Loucy (cell line): Measurements from ENCODE around the gene NADSYN1.

Source experiments
- H2AFZ ChIP-seq: fragments of 200-600 bp; sonication (generic); 2 replicates; pipeline ENCODE4 v1.6.0; 2016; ENCODE audit warnings: antibody characterized with exemption, mild to moderate bottlenecking, low read length, moderate library complexity
- H3F3A ChIP-seq: fragments of 200-600 bp; 2 replicates; pipeline ENCODE4 v1.6.0; 2016; ENCODE audit warnings: antibody characterized with exemption, low read depth, mild to moderate bottlenecking
- H3K27me3 ChIP-seq: fragments of 200-600 bp; sonication (generic); 2 replicates; pipeline ENCODE4 v1.6.1; 2014; ENCODE audit warnings: low read length, mild to moderate bottlenecking; ENCODE audit not compliant: insufficient read depth, poor library complexity, severe bottlenecking
- H3K36me3 ChIP-seq: fragments of 200-600 bp; sonication (generic); 2 replicates; pipeline ENCODE4 v1.6.1; 2016; ENCODE audit warnings: low read length; ENCODE audit not compliant: insufficient read depth
- H3K4me1 ChIP-seq: fragments of 200-600 bp; sonication (generic); 2 replicates; pipeline ENCODE4 v1.5.1; 2014; ENCODE audit warnings: low read length, mild to moderate bottlenecking; ENCODE audit not compliant: insufficient read depth, poor library complexity, severe bottlenecking
- H3K4me2 ChIP-seq: fragments of 200-600 bp; sonication (generic); 2 replicates; pipeline ENCODE4 v1.6.0; 2014; ENCODE audit warnings: antibody characterized with exemption, low read length, low read depth, mild to moderate bottlenecking; ENCODE audit not compliant: poor library complexity, severe bottlenecking
- H3K4me3 ChIP-seq: fragments of 200-600 bp; sonication (generic); 2 replicates; pipeline ENCODE4 v1.5.1; 2014; ENCODE audit warnings: low read length, mild to moderate bottlenecking, mixed read lengths; ENCODE audit not compliant: poor library complexity, severe bottlenecking
- H3K79me2 ChIP-seq: fragments of 200-600 bp; sonication (generic); 2 replicates; pipeline ENCODE4 v1.6.1; 2014; ENCODE audit warnings: low read length; ENCODE audit not compliant: insufficient read depth
- H3K9ac ChIP-seq: fragments of 200-600 bp; sonication (generic); 2 replicates; pipeline ENCODE4 v1.6.0; 2014; ENCODE audit warnings: mild to moderate bottlenecking, low read depth, low read length, moderate library complexity; ENCODE audit not compliant: poor library complexity, severe bottlenecking
- H3K9me2 ChIP-seq: fragments of 200-600 bp; sonication (generic); replicated peaks from 2 replicates; pipeline ENCODE4 v1.6.1; 2016; ENCODE audit warnings: low read depth, low read length, mixed read lengths
- H3K9me3 ChIP-seq: fragments of 200-600 bp; sonication (generic); 2 replicates; pipeline ENCODE4 v1.6.1; 2014; ENCODE audit warnings: mild to moderate bottlenecking, antibody characterized with exemption, low read length, low read depth; ENCODE audit not compliant: insufficient read depth
- H4K20me1 ChIP-seq: fragments of 200-600 bp; sonication (generic); 2 replicates; pipeline ENCODE4 v1.6.0; 2014; ENCODE audit warnings: antibody characterized with exemption, low read length, mild to moderate bottlenecking; ENCODE audit not compliant: insufficient read depth, poor library complexity, severe bottlenecking
- CTCF ChIP-seq: fragments of 200-600 bp; sonication (generic); conservative IDR thresholded peaks from 2 replicates; pipeline ENCODE4 v1.5.1; 2014; ENCODE audit warnings: mild to moderate bottlenecking, antibody characterized with exemption, low read length
- EZH2phosphoT487 ChIP-seq: fragments of 200-600 bp; IDR thresholded peaks from 2 replicates; pipeline ENCODE4 v1.6.1; 2018; ENCODE audit warnings: antibody characterized with exemption, mild to moderate bottlenecking, moderate library complexity, borderline replicate concordance

NADSYN1 gene

DNA sequence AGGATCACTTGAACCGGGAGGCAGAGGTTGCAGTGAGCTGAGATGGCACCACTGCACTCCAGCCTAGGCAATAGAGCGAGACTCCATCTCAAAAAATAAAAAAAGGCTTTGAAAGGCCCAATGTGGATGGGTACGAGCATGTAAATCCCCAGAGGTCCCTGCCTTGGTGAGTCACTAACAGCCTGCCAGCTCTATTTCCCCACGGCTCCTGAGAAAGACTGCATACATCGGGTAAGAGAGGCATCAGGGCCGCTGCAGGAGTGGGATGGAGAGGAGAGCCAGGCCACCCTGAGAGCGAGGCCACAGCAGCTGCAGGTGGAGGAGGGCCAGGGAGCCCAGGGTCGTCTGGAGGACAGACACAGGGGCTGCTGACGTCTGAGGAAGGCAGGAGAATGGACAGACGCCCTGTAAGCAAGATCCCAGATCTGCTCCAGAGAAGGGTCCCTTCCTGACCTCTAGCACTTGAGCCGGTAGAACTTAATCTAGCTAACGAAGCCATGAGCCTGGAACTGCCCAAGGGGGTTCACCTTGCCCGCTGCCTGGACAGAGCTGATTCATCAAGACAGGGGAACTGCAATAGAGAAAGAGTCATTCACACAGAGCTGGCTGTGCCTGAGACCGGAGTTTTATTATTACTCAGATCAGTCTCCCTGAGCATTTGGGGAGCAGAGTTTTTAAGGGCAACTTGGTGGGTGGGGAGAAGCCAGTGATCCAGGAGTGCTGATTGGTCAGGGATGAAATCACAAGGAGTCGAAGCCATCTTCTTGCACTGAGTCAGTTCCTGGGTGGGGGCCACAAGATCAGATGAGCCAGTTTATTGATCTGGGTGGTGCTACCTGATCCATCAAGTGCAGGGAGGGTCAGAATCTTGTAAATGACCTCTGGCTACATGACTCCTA is 90.1 kb downstream of the NADSYN1 start:
- Histone ChIP-seq H3K4me2 (no peak overlapping the region), H3K9me2 (no peaks in the 10 kb centered on the region), H2AFZ (no peak overlapping the region), H3K27me3 (no peaks in the 10 kb centered on the region), H3K4me1 (no peaks in the 10 kb centered on the region), H3K9ac (no peak overlapping the region), H4K20me1 (no peaks in the 10 kb centered on the region), H3K4me3 (no peak overlapping the region), H3K36me3 (no peaks in the 10 kb centered on the region), H3K79me2 (no peaks in the 10 kb centered on the region), H3K9me3 (peaks cover 7% of the 10 kb centered on the region; the same call in 1 of the 2 replicates), H3F3A (no peaks in the 10 kb centered on the region)
- TF ChIP-seq CTCF = no peak

DNA sequence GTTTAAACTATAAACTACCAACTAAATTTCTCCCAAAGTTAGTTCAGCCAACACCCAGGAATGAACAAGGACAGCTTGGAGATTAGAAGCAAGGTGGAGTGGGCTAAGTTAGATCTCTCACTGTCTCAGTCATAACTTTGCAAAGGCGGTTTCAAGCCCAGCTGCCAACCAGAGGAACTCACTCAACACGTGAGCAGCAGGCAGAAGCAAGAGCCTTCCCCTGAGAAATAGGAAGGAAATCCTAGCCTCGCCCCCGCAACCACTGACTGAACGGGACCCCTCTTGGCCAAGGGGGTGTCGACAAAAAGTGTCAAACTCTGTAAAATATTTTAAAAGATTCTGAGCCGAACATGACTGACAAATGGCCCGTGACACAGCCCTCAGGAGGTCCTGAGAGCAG is 90.9 kb downstream of the NADSYN1 start:
- H3K9me2 ChIP-seq = no peaks in the 10 kb centered on the region
- H3K4me1 ChIP-seq = no peaks in the 10 kb centered on the region
- TF ChIP-seq EZH2phosphoT487 = no peak
- TF ChIP-seq CTCF = no peak
- peaks cover 7% of the 10 kb centered on the region; the same call in 1 of the 2 replicates for H3K9me3 ChIP-seq
- H3K4me2 ChIP-seq = no peak overlapping the region
- no peaks in the 10 kb centered on the region for H3K27me3 ChIP-seq
- H2AFZ ChIP-seq = no peak overlapping the region
- no peak overlapping the region for H3K9ac ChIP-seq
- no peaks in the 10 kb centered on the region for H3K36me3 ChIP-seq
- H4K20me1 ChIP-seq = no peaks in the 10 kb centered on the region
- H3F3A ChIP-seq = no peaks in the 10 kb centered on the region
- H3K79me2 ChIP-seq = no peaks in the 10 kb centered on the region
- no peak overlapping the region for H3K4me3 ChIP-seq

DNA sequence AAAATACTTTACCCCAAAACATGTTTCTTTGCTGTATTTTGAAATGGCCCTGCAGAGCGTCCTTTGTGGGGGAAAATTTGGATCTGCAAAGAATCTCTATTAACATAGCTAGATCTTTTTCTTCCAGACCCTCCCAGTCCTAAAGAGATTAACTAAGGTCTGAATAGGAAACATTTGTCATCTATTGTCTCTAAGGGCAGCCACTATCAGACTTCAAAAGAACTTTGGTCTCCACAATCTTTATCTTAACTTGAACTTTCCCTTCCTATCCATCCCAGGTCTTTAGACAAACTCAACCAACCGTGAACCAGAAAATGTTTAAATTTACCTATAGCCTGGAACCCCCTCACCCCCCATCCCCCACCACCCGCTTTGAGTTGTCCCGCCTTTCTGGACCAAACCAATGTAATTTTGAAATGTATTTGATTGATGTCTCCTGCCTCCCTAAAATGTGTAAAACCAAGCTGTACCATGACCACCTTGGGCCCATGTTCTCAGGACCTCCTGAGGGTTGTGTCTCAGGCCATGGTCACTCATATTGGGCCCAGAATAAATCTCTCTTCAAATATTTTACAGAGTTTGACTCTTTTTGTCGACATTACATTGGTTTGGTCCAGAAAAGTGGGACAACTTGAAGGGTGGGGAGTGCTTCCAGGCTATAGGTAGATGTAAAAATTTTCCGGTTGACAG is 91.7 kb downstream of the NADSYN1 start:
- Histone ChIP-seq H3K4me2 (no peak overlapping the region), H3K9ac (no peak overlapping the region), H3K79me2 (no peaks in the 10 kb centered on the region), H3K4me1 (no peaks in the 10 kb centered on the region), H3F3A (no peaks in the 10 kb centered on the region), H2AFZ (no peak overlapping the region), H3K36me3 (no peaks in the 10 kb centered on the region), H3K9me3 (peaks cover 7% of the 10 kb centered on the region; the same call in 1 of the 2 replicates), H3K27me3 (no peaks in the 10 kb centered on the region), H3K9me2 (no peaks in the 10 kb centered on the region), H3K4me3 (no peak overlapping the region), H4K20me1 (no peaks in the 10 kb centered on the region)
- TF ChIP-seq EZH2phosphoT487 (no peak), CTCF (no peak)
